GM18502 (cell line): Measurements from ENCODE around the gene PAQR7.

ENCODE experiments used
- ATAC-seq: cut with Tn5 transposase; IDR thresholded peaks from one replicate; pipeline ENCODE4 v1.9.1; 2021; ENCODE audit warnings: mild to moderate bottlenecking; ENCODE audit not compliant: unreplicated experiment, poor library complexity

PAQR7 gene

GRCh38 chr1:25821630-25822091, 53.8 kb downstream of the PAQR7 start:
- ATAC-seq = no peak

GRCh38 chr1:25821112-25821476, 54.4 kb downstream of the PAQR7 start:
- ATAC-seq = no peak

GRCh38 chr1:25820247-25821111, 55.0 kb downstream of the PAQR7 start:
- ATAC-seq = peak; percentile 47

- ATAC-seq = peak; percentile 90
These were observed 55.8 kb downstream of the PAQR7 start, which contains the start of gene MTFR1L for GRCh38 chr1:25819491-25820246. Gene MTFR1L, plus strand, starts transcription at chr1:25819954. Its CDS starts 3,151 bp downstream, at chr1:25823105.

DNA sequence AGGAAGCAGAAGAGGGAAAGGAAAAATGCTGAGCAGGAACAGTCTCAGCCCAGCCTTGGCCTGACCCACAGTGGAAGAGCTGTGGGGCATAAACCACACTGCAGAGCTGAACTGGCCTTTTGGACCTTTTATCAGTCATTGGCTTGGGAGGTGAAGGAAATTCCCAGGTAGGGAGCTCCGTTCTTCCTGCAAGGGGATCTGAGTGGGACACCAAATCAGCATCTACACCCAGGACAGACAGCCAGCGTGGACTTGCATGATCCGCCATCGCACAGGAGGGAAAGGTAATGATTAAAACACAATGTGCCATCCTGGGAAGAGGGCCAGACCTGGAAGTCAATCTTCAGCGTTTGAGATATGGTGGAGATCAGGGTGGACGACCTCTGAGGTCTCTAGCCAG, 56.9 kb downstream of the PAQR7 start:
- no peak for ATAC-seq

DNA sequence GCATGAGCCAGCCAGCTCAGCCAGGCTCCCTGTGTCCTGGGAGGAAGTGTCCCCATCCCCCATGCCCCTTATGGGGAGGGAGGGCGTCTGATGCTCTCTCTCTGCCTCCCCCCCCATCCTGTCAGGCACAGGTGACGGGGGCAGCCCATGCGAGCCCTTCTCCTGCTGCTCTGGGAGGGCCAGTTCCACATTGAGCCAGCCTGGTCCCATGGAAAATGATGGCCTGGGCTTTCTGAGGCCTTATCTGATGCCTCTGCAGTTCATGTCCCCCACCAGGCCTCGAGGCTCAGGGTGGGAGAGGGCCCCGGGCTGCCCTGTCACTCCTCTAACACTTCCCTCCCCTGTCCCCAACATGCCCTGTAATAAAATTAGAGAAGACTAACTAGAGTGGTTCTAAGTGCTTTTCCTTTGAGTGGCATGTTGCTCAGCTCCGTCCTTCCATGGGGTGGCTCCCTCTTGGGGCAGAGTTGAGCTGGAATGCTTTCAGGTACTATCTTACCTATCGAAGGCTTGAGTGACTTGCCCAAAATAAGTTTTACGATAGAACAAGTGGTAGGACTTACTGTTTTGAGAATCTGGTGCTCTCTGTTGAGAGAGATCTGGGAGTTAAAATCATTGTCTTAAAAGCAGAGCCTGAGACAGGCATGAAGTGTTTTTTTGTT, 57.5 kb downstream of the PAQR7 start:
- no peak for ATAC-seq

DNA sequence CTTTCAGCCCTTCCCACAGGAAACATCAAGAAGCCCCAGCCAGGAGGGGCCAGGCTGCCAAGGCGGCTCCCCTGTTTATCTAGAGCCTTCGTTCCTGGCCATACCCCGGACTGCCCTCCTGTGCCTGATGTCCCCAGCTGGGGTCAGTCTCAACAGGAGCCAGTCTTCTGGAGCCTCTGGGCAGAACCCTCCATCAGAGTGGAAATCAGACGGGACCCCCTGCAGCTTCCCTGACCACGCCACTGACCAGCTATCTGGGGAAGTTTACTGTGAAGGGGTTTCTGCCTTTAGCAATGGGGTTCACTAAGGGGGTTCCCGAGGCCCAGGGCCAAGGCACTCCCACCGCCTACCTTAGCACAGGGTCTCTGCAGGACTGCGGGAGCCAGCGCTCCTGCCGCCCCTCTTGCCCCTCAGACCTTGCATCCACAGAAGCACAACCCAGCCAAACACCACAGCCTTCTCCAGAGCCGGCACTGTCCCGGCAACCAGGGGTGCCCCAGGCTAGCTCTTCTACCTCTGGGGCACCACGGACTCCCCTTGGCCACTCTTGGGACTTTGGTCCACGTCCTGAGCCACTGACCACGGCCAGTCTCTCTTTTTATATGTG, 59.3 kb downstream of the PAQR7 start:
- ATAC-seq = no peak

- ATAC-seq = no peak
These were observed 60.0 kb downstream of the PAQR7 start for GRCh38 chr1:25815208-25816111.

DNA sequence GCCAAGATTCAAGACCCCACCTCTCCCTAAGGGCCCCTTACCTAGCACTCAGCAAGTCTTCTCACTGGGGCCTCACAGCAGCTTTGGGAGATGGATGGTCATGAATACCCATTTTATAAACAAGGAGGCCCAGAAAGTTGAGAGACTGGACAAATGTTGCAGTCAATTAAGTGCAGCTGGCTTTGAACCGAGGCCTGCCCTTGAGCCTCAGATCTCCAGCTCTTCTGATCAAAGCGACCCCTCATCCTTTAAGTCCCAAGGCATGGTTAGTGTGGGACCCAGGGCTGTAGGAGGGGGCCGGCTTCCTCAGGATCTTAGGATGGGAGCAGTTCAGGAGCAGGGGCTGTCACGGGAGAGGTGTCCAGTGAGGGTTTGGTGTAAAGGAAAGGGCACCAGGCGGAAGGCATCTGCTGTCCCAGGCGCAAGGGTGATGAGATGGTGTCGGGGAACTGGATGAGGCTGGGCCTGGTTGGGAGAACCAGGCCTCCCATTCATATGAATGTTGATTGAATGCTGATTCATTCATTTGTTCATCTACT, 60.9 kb downstream of the PAQR7 start:
- no peak for ATAC-seq

DNA sequence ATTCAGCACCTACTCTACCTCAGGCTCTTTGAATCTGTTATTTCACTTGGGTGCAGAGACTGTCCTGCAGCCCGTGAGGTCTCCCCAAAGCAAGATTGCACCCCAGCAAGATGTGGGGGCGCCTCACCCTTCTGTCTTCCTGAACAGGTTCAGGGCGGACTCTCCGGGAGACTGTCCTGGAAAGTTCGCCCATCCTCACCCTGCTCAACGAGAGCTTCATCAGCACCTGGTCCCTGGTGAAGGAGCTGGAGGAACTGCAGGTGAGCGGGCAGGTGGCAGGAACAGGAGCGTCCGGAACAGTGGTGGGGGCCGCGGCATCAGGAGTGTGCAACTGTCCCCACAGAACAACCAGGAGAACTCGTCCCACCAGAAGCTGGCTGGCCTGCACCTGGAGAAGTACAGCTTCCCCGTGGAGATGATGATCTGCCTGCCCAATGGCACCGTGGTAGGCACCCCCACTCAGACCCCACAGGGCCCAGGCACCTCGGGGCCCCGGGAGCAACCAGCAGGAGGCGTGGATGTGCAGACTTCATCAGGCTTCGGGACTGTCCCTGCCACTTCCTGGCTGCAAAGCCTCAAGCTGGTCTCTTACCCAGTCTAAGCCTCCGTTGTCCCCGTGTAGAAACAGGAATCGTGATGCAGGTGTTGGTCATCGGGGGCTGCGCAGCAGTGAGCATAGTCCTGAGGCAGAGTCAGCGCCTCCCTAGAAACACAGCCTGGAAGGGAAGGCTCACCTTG, 61.6 kb downstream of the PAQR7 start:
- no peak for ATAC-seq

- ATAC-seq = no peak
These were observed 62.3 kb downstream of the PAQR7 start for GRCh38 chr1:25813071-25813733.
